Stimulated activated CD4-positive, alpha-beta T cell treated with anti-CD3 and anti-CD28 coated beads, Interleukin-1b, Interleukin-23, amount 100 ng/mL, for 1 hour (primary cell): Measurements from ENCODE around the gene CTIF.

Experiments
- DNase-seq, 2 donors: peaks; one replicate each; pipeline ENCODE4 v3.0.0-alpha.2; 2020; ENCODE audit warnings: low read depth in 2 of 2

The CTIF gene

GRCh38 chr18:48620071-48620470 is 81.2 kb downstream of the CTIF start:
- no peak for DNase-seq

GRCh38 chr18:48621240-48621639 is 82.4 kb downstream of the CTIF start:
- DNase-seq, result no peak

GRCh38 chr18:48621815-48622555 is 83.2 kb downstream of the CTIF start:
- DNase-seq, result no peak

GRCh38 chr18:48622911-48623431 is 84.1 kb downstream of the CTIF start:
- DNase-seq, result no peak

- no peak for DNase-seq
Observed at GRCh38 chr18:48623468-48624235, 84.8 kb downstream of the CTIF start.

GRCh38 chr18:48624856-48625255 is 86.0 kb downstream of the CTIF start:
- DNase-seq, result no peak

- DNase-seq, result no peak
Observed at GRCh38 chr18:48627216-48627615, 88.4 kb downstream of the CTIF start.

GRCh38 chr18:48629730-48630324 is 91.0 kb downstream of the CTIF start:
- no peak for DNase-seq

- no peak for DNase-seq
Observed at GRCh38 chr18:48631851-48632250, 93.0 kb downstream of the CTIF start.

GRCh38 chr18:48632676-48633257 is 93.9 kb downstream of the CTIF start:
- DNase-seq, result no peak

- DNase-seq, result no peak
Observed at GRCh38 chr18:48634491-48634890, 95.7 kb downstream of the CTIF start.

- DNase-seq, result no peak
Observed at GRCh38 chr18:48634975-48635374, 96.1 kb downstream of the CTIF start.

GRCh38 chr18:48635806-48636205 is 97.0 kb downstream of the CTIF start:
- no peak for DNase-seq

GRCh38 chr18:48636436-48636835 is 97.6 kb downstream of the CTIF start:
- no peak for DNase-seq

- no peak for DNase-seq
Observed at GRCh38 chr18:48637081-48637990, 98.5 kb downstream of the CTIF start.

- DNase-seq, result no peak
Observed at GRCh38 chr18:48638451-48638850, 99.6 kb downstream of the CTIF start.

- no peak for DNase-seq
Observed at GRCh38 chr18:48638896-48639771, 100.3 kb downstream of the CTIF start.

- no peak for DNase-seq
Observed at GRCh38 chr18:48639772-48640432, 101.1 kb downstream of the CTIF start.

- no peak for DNase-seq
Observed at GRCh38 chr18:48640566-48641270, 101.9 kb downstream of the CTIF start.
